Gastrocnemius medialis (tissue), 4 donors: ENCODE results near the gene MRM3. TPM values are rescaled to one million over a fixed set of nuclear protein-coding genes. Genes with fewer than 3 reads are reported as not detected.

Experiments
- ATAC-seq, 2 donors: fragments of 150-250 bp; one replicate each; pipeline ENCODE4 v1.9.1; 2016
- DNase-seq, 2 donors: peaks; one replicate each; pipeline ENCODE4 v3.0.0-alpha.2; 2019
- H3K27ac ChIP-seq, 4 donors: fragments of 200-600 bp; sonication (generic); 1 replicate in 1 of 4; 2 replicates in 3 of 4; pipeline ENCODE4 v1.5.1; 2016 to 2018; ENCODE audit warnings: mild to moderate bottlenecking in 2 of 4, moderate library complexity in 1 of 4
- H3K27me3 ChIP-seq, 3 donors: fragments of 200-600 bp; sonication (generic) in 2 of 3; 1 replicate in 1 of 3; 2 replicates in 2 of 3; pipeline versions ENCODE4 v1.5.1 to v1.6.0; 2016 to 2019; ENCODE audit warnings: mild to moderate bottlenecking in 1 of 3, moderate library complexity in 1 of 3
- H3K36me3 ChIP-seq, 2 donors: fragments of 200-600 bp; sonication (generic) in 1 of 2; one replicate each; pipeline ENCODE4 v1.5.1; 2017 to 2018
- H3K4me1 ChIP-seq, 2 donors: fragments of 200-600 bp; sonication (generic) in 1 of 2; one replicate each; pipeline ENCODE4 v1.5.1; 2016 to 2017; ENCODE audit warnings: mild to moderate bottlenecking in 2 of 2
- H3K4me3 ChIP-seq, 4 donors: fragments of 200-600 bp; sonication (generic) in 3 of 4; 1 replicate in 1 of 4; 2 replicates in 3 of 4; pipeline ENCODE4 v1.5.1; 2016 to 2019; ENCODE audit warnings: mild to moderate bottlenecking in 2 of 4
- H3K9me3 ChIP-seq, 3 donors: fragments of 200-600 bp; sonication (generic) in 2 of 3; 1 replicate in 1 of 3; 2 replicates in 2 of 3; pipeline ENCODE4 v1.5.1; 2016 to 2019
- POLR2A ChIP-seq, 2 donors: fragments of 450-650 bp; IDR thresholded peaks; one replicate each; pipeline ENCODE4 v1.6.1; 2017; ENCODE audit warnings: antibody characterized with exemption in 2 of 2, mild to moderate bottlenecking in 2 of 2, moderate library complexity in 2 of 2
- in situ Hi-C, 4 donors: fragments of 200-750 bp; cut with MboI; loops; one replicate each; pipeline versions ENCODE4 v1.15.0 to v1.8.0; 2017; ENCODE audit warnings: low sequenced_read_pairs in 4 of 4
- intact Hi-C: fragments of 100-400 bp; cut with DNase I; formaldehyde crosslinking; loops from one replicate; pipeline ENCODE4 v1.15.1; 2023; ENCODE audit warnings: low total_unique reads
- total RNA-seq, 4 donors: library from RNA; depleted of rRNA; stranded (reverse); fragments of >200 nt; gene quantifications; one replicate each; pipeline versions ENCODE4 v1.1.0 to v1.2.3, GENCODE V29; 2016
- TF ChIP-seq, protein P1 (sequence below), 5 experiments: fragments of 450-650 bp in 3 of 5; fragments of 200-600 bp in 2 of 5; sonication (generic) in 2 of 5; IDR thresholded peaks in 4 of 5; conservative IDR thresholded peaks in 1 of 5; 1 replicate in 4 of 5; 2 replicates in 1 of 5; pipeline ENCODE4 v1.5.1; 2016 to 2019; ENCODE audit warnings: antibody characterized with exemption in 5 of 5, mild to moderate bottlenecking in 3 of 5, moderate library complexity in 3 of 5

The MRM3 gene
- total RNA-seq, 4 donors from 2014 or later = 24.2 to 58.2 (median 33.0) TPM

DNA sequence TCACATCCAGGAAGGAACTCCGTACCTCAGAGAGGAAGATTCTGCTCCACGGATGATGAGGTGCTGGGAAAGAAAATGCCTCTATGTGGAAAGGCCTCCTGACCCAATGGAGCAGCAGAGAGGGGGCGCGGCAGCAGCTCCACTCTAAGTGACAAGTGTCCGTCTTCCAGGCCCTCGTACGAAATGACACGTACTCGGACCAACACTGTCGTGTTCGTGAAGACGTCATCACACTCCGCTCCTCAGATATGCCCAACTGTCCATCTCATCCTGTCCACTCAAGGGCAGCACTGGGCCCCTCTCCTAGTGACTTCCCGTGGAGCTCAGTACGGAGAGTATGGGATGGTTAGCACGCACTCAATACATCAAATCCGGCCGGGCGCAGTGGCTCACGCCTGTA, 32.2 kb downstream of the MRM3 start:
- Histone ChIP-seq H3K4me3 (no peak overlapping the region), H3K27me3 (no peaks in the 10 kb centered on the region), H3K4me1 (peaks cover 5 to 9% of the 10 kb centered on the region in 2 donors), H3K36me3 (peaks cover 0 to 12% of the 10 kb centered on the region in 2 donors), H3K27ac (peak overlapping the region; percentile 85 to 89 (median 86)), H3K9me3 (no peaks in the 10 kb centered on the region)
- intact Hi-C loops (loop anchor here (5.0 kb wide), 1 partner anchor 88 kb away; no protein-coding TSS in a partner anchor), in situ Hi-C loops (no loop called here)
- peak; percentile 20 to 37 for ATAC-seq
- TF ChIP-seq, protein P1, sequence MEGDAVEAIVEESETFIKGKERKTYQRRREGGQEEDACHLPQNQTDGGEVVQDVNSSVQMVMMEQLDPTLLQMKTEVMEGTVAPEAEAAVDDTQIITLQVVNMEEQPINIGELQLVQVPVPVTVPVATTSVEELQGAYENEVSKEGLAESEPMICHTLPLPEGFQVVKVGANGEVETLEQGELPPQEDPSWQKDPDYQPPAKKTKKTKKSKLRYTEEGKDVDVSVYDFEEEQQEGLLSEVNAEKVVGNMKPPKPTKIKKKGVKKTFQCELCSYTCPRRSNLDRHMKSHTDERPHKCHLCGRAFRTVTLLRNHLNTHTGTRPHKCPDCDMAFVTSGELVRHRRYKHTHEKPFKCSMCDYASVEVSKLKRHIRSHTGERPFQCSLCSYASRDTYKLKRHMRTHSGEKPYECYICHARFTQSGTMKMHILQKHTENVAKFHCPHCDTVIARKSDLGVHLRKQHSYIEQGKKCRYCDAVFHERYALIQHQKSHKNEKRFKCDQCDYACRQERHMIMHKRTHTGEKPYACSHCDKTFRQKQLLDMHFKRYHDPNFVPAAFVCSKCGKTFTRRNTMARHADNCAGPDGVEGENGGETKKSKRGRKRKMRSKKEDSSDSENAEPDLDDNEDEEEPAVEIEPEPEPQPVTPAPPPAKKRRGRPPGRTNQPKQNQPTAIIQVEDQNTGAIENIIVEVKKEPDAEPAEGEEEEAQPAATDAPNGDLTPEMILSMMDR (IDR thresholded peaks at IDR 0.05 in 4 of 5, conservative IDR thresholded peaks at IDR 0.05 in 1 of 5) = no peak
- TF ChIP-seq POLR2A (IDR thresholded peaks at IDR 0.05) = no peak
- DNase-seq = no peak

DNA sequence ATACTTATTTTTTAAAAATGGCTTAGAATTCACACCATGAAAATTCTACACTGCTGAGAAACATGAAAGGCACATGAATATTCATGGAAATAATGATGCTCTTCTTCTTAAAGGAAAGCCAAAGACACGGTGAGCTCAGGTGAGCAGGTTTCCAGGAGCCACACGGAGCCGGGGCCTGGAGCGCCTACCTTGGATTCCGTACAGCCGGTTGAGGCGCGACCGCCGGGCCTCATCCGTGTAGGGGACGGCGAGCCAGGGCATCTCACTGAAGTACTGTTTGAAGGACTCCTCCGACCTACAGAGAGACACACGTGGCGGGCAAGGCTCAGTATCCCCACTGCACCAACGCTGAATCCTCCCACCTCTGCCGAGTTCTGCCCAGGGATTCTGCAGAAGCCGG, 37.1 kb downstream of the MRM3 start:
- H3K4me3 ChIP-seq = no peak overlapping the region
- peaks cover 0 to 35% of the 10 kb centered on the region in 2 donors for H3K36me3 ChIP-seq
- H3K27me3 ChIP-seq = no peaks in the 10 kb centered on the region
- H3K27ac ChIP-seq = no peak overlapping the region
- H3K4me1 ChIP-seq = peaks cover 4 to 5% of the 10 kb centered on the region in 2 donors
- H3K9me3 ChIP-seq = no peaks in the 10 kb centered on the region
- DNase-seq = no peak
- TF ChIP-seq POLR2A (IDR thresholded peaks at IDR 0.05) = no peak
- TF ChIP-seq, protein P1 (IDR thresholded peaks at IDR 0.05 in 4 of 5, conservative IDR thresholded peaks at IDR 0.05 in 1 of 5) = no peak
- in situ Hi-C loops = no loop called here
- intact Hi-C loops = no loop called here
- no peak for ATAC-seq

DNA sequence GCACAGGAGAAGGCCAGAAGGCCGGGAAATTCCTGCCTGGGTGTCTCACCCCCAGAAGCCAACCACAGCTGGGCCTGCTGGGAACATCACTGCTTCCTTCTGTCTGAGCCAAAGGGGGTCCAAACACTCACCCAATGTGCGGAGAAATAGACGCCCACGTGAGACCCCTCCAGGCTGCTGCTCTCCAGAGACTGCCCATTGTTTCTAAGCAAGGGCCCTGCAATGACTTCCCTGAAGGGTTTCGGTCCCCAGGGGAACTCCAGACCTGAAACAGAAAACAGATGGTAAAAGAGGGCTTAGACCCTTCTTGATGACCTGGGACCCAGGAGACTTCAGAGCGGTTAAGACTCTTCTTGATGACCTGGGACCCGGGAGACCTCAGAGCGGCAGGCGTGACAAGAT, 41.3 kb downstream of the MRM3 start:
- intact Hi-C loops (no loop called here), in situ Hi-C loops (no loop called here)
- H3K36me3 ChIP-seq = peaks cover 0 to 36% of the 10 kb centered on the region in 2 donors
- DNase-seq (no peak), ATAC-seq (no peak)
- no peaks in the 10 kb centered on the region for H3K9me3 ChIP-seq
- H3K27me3 ChIP-seq = no peaks in the 10 kb centered on the region
- no peak for TF ChIP-seq POLR2A (IDR thresholded peaks at IDR 0.05)
- TF ChIP-seq, protein P1 (IDR thresholded peaks at IDR 0.05 in 4 of 5, conservative IDR thresholded peaks at IDR 0.05 in 1 of 5) = no peak
- H3K4me1 ChIP-seq = peaks cover 0 to 9% of the 10 kb centered on the region in 2 donors
- H3K4me3 ChIP-seq = no peak overlapping the region
- H3K27ac ChIP-seq = peak overlapping the region in 2 of 4 donors; percentile 70 to 75

DNA sequence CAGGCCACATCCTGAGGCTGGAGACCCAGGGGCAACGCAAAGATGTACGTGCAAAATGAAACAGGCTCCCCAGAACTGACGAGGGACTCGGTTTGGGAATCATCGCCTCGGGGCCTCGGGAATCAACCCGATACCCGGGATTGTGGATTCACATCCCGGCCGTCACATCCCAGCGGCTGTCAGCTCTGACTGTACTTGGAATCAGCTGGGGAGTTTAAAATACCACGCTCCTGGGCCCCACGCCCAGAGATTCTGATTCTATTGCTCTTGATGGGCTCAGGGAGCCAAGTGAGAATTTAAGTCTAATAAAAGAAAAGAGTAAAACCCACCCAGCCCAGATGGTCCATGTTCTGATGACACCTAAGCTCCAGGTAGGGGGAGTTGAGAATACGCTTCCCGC, 42.2 kb downstream of the MRM3 start:
- peaks cover 0 to 9% of the 10 kb centered on the region in 2 donors for H3K4me1 ChIP-seq
- H3K9me3 ChIP-seq = no peaks in the 10 kb centered on the region
- DNase-seq (peak in 1 of 2 donors; percentile 54), ATAC-seq (peak in 1 of 2 donors; percentile 72)
- in situ Hi-C loops (no loop called here), intact Hi-C loops (no loop called here)
- TF ChIP-seq, protein P1 (IDR thresholded peaks at IDR 0.05 in 4 of 5, conservative IDR thresholded peaks at IDR 0.05 in 1 of 5) = no peak
- TF ChIP-seq POLR2A (IDR thresholded peaks at IDR 0.05) = peak in 1 of 2 donors; percentile 9
- peak overlapping the region; percentile 40 to 75 (median 56) for H3K27ac ChIP-seq
- H3K4me3 ChIP-seq = no peak overlapping the region
- no peaks in the 10 kb centered on the region for H3K27me3 ChIP-seq
- peaks cover 0 to 30% of the 10 kb centered on the region in 2 donors for H3K36me3 ChIP-seq

DNA sequence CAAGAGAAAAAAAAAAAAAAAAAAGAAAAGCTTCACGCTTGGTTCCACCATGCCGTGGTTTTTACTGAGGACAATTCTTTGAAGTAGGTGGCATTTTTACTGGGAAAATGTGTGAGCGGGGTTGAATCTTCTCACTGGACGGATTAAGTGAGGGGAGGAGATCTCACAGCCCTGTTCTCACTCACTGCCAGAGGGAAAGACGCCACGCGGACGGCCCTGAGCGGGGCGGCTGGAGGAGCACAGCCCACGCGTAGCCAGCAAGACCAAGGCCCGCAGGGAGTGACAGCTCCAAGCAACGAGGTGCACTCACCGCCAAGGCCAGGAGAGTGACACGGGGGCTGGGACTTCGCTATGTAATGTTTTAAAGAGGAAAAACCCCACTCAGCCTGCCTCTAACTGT, 43.1 kb downstream of the MRM3 start:
- no peak for TF ChIP-seq POLR2A (IDR thresholded peaks at IDR 0.05)
- TF ChIP-seq, protein P1 (IDR thresholded peaks at IDR 0.05 in 4 of 5, conservative IDR thresholded peaks at IDR 0.05 in 1 of 5) = no peak
- in situ Hi-C loops = no loop called here
- Histone ChIP-seq H3K9me3 (no peaks in the 10 kb centered on the region), H3K4me1 (peaks cover 0 to 11% of the 10 kb centered on the region in 2 donors), H3K27ac (peak overlapping the region in 2 of 4 donors; percentile 70 to 75), H3K4me3 (no peak overlapping the region), H3K36me3 (peaks cover 0 to 30% of the 10 kb centered on the region in 2 donors), H3K27me3 (no peaks in the 10 kb centered on the region)
- DNase-seq (no peak), ATAC-seq (no peak)
- intact Hi-C loops = no loop called here
